Esophagus muscularis mucosa (tissue), 3 donors: ENCODE results near the gene VGLL4.

Experiments used
- POLR2A ChIP-seq: fragments of 450-650 bp; IDR thresholded peaks from one replicate; pipeline ENCODE4 v1.6.1; 2017; ENCODE audit warnings: antibody characterized with exemption, moderate library complexity, mild to moderate bottlenecking, low read depth
- POLR2AphosphoS5 ChIP-seq, 2 donors: sonication (generic); formaldehyde crosslinking; IDR thresholded peaks; one replicate each; pipeline ENCODE4 v1.6.1; 2017; ENCODE audit warnings: antibody characterized with exemption in 2 of 2
- TF ChIP-seq, protein P1 (sequence below), 3 experiments: fragments of 200-600 bp in 2 of 3; fragments of 450-650 bp in 1 of 3; sonication (generic) in 2 of 3; IDR thresholded peaks; one replicate each; pipeline ENCODE4 v1.5.1; 2017 to 2019; ENCODE audit warnings: antibody characterized with exemption in 3 of 3, mild to moderate bottlenecking in 2 of 3, moderate library complexity in 1 of 3

- TF ChIP-seq, protein P1, sequence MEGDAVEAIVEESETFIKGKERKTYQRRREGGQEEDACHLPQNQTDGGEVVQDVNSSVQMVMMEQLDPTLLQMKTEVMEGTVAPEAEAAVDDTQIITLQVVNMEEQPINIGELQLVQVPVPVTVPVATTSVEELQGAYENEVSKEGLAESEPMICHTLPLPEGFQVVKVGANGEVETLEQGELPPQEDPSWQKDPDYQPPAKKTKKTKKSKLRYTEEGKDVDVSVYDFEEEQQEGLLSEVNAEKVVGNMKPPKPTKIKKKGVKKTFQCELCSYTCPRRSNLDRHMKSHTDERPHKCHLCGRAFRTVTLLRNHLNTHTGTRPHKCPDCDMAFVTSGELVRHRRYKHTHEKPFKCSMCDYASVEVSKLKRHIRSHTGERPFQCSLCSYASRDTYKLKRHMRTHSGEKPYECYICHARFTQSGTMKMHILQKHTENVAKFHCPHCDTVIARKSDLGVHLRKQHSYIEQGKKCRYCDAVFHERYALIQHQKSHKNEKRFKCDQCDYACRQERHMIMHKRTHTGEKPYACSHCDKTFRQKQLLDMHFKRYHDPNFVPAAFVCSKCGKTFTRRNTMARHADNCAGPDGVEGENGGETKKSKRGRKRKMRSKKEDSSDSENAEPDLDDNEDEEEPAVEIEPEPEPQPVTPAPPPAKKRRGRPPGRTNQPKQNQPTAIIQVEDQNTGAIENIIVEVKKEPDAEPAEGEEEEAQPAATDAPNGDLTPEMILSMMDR (IDR thresholded peaks at IDR 0.05): no peak
- TF ChIP-seq POLR2A (no peak), POLR2AphosphoS5 (IDR thresholded peaks at IDR 0.05) (no peak)
Observed at GRCh38 chr3:11602239-11602840, 41.4 kb downstream of the VGLL4 start.
